KBM-7 (cell line): ENCODE results near the gene OR10Z1.

ENCODE experiments used
- DNase-seq: peaks from one replicate; pipeline ENCODE4 v3.0.0-alpha.2; 2015
- in situ Hi-C: fragments of 300-500 bp; cut with MboI; formaldehyde crosslinking; loops from 2 replicates; pipeline ENCODE4 v1.14.3; 2020; ENCODE audit warnings: low sequenced_read_pairs, low pct_unique_long_range_greater_than_20kb, mixed read lengths

The OR10Z1 gene

DNA sequence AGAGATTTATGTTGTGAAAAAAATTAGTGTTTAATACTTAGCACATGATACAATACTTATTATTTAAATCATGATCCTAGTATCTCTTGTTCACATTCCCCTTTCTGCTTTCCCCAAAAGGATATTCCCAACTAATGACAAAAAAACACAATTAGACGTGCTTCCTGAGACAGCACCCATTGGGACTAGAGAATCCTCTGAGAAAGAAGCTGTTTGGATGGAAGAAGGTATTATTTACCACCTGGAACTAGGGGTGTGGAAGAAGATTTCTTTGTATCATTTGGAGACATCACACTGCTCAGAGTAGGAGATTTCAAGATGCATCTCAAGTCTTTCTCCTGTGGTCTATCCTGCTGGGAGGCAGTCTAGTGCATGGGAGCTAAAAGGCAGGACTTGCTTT is at the start of gene OR10Z1:
Gene OR10Z1 (plus strand): TSS at position 301 of the 400 bp plus-strand sequence. CDS start 1,171 bp downstream, outside the sequence.
- in situ Hi-C loops: no loop called here
- no peak for DNase-seq

DNA sequence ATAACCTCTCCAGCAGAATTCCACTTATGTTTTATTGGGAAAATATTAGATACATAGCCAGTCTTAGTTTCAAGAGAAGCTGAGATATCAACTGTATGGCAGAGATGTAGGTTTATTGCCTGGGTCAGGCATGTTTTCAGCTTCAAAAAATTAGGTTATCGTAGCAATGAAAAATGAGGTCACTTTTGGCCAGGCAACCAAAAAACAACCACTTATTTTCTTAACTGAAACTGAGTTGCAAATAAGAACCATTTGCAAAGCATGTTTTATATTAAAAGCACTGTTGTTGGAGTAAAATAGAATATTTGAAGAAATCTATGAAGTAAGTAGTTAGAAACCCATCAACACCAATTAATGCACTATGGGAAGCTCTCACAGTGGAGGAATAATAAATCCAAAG is 45.4 kb upstream of the OR10Z1 start:
- in situ Hi-C loops: no loop called here
- DNase-seq: no peak

GRCh38 chr1:158563853-158564252 is 41.2 kb upstream of the OR10Z1 start:
- no peak for DNase-seq
- in situ Hi-C loops: no loop called here

DNA sequence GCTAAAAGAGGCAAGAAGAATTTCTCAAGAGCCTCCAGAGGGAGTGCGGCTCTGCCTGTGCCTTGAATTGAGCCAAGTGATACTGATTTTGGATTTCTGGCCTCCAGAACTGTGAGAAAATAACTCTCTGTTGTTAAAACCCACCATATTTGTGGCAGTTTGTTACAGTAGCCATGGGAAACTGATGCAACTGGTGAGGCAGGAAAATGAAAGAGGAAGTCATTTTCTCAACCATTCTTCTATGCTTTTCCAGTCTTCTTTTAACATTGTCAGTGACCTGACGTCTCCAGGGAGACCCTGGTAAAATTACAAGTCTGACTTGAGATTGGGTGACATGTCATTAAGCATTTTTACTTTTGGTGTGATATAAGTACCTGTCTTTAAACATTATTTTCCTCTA is 40.5 kb upstream of the OR10Z1 start:
- peak; percentile 25 for DNase-seq
- in situ Hi-C loops: no loop called here

DNA sequence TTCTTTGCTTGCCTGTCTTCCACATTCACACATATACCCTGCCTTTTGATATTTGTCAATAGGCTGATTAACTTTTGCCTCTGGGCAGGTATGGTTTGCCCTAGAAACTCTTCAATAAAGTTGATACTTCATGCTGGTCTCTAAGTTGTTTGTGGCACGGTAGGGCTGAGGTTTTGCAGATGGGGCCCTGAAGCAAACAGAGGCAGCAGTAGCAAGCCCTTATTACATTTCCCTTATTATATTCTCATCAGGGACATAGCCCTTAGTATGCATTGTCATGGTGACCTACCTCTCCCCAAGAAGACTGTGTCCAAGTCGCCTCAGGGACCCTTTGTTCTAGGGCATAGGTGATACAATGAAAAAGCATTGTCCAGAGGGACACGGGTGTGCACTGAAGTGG is 34.6 kb upstream of the OR10Z1 start, which contains the start of gene OR6P1:
Gene OR6P1 (minus strand): TSS at position 101 of the 400 bp plus-strand sequence. CDS start 6,976 bp downstream, outside the sequence.
- in situ Hi-C loops: no loop called here
- no peak for DNase-seq

DNA sequence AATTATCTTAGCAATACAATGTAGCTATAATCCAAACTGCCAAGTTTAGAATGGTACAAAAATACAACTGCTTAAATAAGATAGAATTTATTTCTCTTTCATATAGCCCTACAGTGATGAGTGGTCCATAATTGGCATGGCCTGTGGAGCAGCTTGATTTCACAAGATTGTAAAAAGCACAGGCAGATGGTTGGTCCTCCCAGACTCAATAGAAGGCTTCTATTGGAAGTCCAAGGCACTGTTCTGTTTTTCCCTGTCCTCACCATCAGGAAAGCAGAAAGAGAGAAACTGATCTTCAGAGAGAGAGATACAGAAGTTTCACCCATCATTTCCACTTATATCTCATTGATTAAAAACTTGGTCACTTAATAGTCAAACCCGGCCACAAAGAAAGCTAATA is 32.8 kb upstream of the OR10Z1 start:
- no peak for DNase-seq
- in situ Hi-C loops: no loop called here

- no peak for DNase-seq
- in situ Hi-C loops: no loop called here
Observed at GRCh38 chr1:158577561-158577960, 27.5 kb upstream of the OR10Z1 start.

- DNase-seq: no peak
- in situ Hi-C loops: no loop called here
Observed at GRCh38 chr1:158579733-158580132, 25.3 kb upstream of the OR10Z1 start, which contains the start of gene OR10X1. Gene OR10X1 (minus strand): TSS chr1:158579899. CDS start chr1:158579899, 0 bp downstream.

GRCh38 chr1:158583962-158584361 is 21.1 kb upstream of the OR10Z1 start:
- no peak for DNase-seq
- in situ Hi-C loops: no loop called here

- in situ Hi-C loops: no loop called here
- DNase-seq: no peak
Observed at GRCh38 chr1:158586942-158587341, 18.1 kb upstream of the OR10Z1 start.

DNA sequence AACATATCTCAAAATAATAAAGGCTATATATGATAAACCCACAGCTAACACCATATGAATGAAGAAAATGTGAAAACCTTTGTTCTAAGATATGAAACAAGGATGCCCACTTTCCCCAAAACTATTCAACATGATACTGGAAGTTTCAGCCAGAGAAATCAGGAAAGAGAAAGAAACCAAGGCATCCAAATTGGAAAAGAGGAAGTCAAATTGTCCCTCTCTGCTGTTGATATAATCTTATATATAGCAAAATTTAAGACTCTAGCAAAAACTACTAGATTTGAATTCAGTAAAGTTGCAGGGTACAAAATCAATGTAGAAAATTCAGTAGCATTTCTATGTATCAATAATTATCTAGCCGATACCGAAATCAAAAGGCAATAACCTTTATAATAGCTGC is 4.3 kb upstream of the OR10Z1 start:
- in situ Hi-C loops: no loop called here
- no peak for DNase-seq

GRCh38 chr1:158607296-158607695 is 2.2 kb downstream of the OR10Z1 start:
- no peak for DNase-seq
- in situ Hi-C loops: no loop called here

DNA sequence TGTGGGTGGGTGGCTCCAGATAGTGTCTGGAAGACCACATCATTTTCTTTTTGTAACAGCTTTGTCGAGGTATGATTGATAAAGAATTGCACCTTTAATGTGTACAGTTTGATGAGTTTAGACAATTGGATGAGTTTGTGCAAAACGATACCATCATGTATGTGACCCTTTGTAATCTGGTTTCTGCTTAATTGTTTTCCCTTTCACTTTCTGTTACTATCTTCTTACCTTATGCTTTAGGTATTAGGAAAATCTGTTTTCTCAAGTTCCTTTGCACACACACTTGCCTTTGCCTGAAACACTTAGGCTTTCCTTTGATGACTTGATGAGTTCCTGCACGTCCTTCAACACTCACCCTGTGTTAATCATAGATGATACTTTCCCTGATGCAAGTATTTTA is 6.8 kb downstream of the OR10Z1 start:
- in situ Hi-C loops: no loop called here
- DNase-seq: no peak

GRCh38 chr1:158613764-158614163 is 8.7 kb downstream of the OR10Z1 start:
- no peak for DNase-seq
- in situ Hi-C loops: no loop called here

- in situ Hi-C loops: no loop called here
- no peak for DNase-seq
Observed at GRCh38 chr1:158638146-158638545, 33.1 kb downstream of the OR10Z1 start.

GRCh38 chr1:158638904-158639303 is 33.8 kb downstream of the OR10Z1 start:
- no peak for DNase-seq
- in situ Hi-C loops: no loop called here

- DNase-seq: no peak
- in situ Hi-C loops: no loop called here
Observed at GRCh38 chr1:158644449-158644848, 39.4 kb downstream of the OR10Z1 start.

DNA sequence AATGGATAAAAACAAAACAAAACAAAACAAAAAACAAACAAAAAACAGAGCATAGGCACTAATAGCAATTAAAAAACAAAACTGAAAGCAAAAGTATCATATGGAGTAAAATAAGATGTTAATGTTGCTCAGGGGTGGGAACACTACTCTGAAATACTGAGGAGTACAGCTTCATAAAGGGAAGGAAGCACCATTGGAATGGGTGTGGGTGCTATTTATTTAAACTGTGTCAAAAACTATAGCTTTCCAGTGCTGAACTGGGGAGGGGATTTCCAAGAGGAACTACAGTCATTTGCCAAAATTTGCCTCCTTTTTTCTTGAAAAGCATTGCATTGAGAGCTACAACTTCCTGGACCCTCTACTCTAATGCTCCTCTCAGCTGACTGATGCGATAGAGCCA is 41.4 kb downstream of the OR10Z1 start:
- in situ Hi-C loops: no loop called here
- no peak for DNase-seq

- in situ Hi-C loops: no loop called here
- DNase-seq: no peak
Observed at GRCh38 chr1:158649052-158649451, 44.0 kb downstream of the OR10Z1 start.

DNA sequence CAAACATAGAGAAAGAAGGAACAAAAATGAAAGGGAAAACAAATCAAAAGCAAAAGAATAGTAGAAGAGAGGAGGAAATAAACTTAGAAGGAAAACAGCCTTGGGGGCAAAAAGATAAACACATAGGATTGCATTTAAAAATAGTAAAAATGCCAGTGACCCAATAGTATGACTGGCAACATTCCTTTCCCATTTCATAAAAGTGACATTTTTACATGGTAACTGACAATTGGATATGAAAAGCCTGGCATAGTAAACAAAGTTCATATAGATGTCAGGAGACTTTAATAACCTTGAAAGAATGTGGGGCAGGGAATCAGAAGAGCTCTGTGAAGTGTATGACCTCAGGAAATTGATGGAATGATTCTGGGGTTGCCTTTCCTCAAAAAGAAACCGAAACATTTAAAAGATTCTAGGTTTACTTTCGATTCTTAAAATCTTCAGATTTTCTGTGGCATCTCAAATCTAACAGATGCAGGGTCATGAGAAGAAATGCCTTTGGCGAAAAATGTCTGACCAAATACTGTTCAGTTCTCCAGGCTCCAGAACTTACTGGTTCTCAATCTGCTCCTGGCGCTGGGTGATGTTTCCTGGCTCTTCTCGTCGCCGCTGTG is 47.8 kb downstream of the OR10Z1 start:
- no peak for DNase-seq
- in situ Hi-C loops: no loop called here

GRCh38 chr1:158654086-158654485 is 49.0 kb downstream of the OR10Z1 start:
- in situ Hi-C loops: no loop called here
- DNase-seq: peak; percentile 4
